Measurements from ENCODE around the gene SYCP3.
"Not testable (repeated sequence)": the region's sequence is repeated elsewhere in the genome, so short reads cannot be mapped to it uniquely, and the experiment has no call there.

The SYCP3 gene

GRCh38 chr12:101759396-101760047, 20.3 kb upstream of the SYCP3 start:
- no peak for DNase-seq

- DNase-seq = no peak
These were observed 10.9 kb upstream of the SYCP3 start for GRCh38 chr12:101750152-101750551.

GRCh38 chr12:101749657-101750056, 10.4 kb upstream of the SYCP3 start:
- no peak for DNase-seq

GRCh38 chr12:101748907-101749306, 9.6 kb upstream of the SYCP3 start:
- no peak for DNase-seq

- no peak for DNase-seq
These were observed 8.4 kb upstream of the SYCP3 start for GRCh38 chr12:101747697-101748096.

GRCh38 chr12:101746661-101747060, 7.4 kb upstream of the SYCP3 start:
- no peak for DNase-seq

GRCh38 chr12:101746196-101746595, 6.9 kb upstream of the SYCP3 start:
- DNase-seq = no peak

- DNase-seq = no peak
These were observed 6.2 kb upstream of the SYCP3 start for GRCh38 chr12:101745481-101745880.

- DNase-seq = peak; percentile 85
These were observed 4.6 kb upstream of the SYCP3 start for GRCh38 chr12:101743724-101744472.

GRCh38 chr12:101743242-101743641, 4.0 kb upstream of the SYCP3 start:
- no peak for DNase-seq

GRCh38 chr12:101740980-101741379, 1.7 kb upstream of the SYCP3 start:
- no peak for DNase-seq

- DNase-seq = no peak
These were observed 1.3 kb upstream of the SYCP3 start for GRCh38 chr12:101740566-101740965.

- no peak for DNase-seq
These were observed 1.8 kb downstream of the SYCP3 start for GRCh38 chr12:101737476-101737875.

GRCh38 chr12:101734482-101734881, 4.8 kb downstream of the SYCP3 start:
- DNase-seq = not testable (repeated sequence)

- DNase-seq = no peak
These were observed 6.1 kb downstream of the SYCP3 start for GRCh38 chr12:101733166-101733565.

- DNase-seq = no peak
These were observed 6.9 kb downstream of the SYCP3 start for GRCh38 chr12:101732318-101732717.

GRCh38 chr12:101729842-101730241, 9.4 kb downstream of the SYCP3 start:
- no peak for DNase-seq

- no peak for DNase-seq
These were observed 12.2 kb downstream of the SYCP3 start for GRCh38 chr12:101727098-101727497.

GRCh38 chr12:101722392-101722791, 16.9 kb downstream of the SYCP3 start:
- no peak for DNase-seq

- no peak for DNase-seq
These were observed 19.1 kb downstream of the SYCP3 start for GRCh38 chr12:101720118-101720517.

- DNase-seq = no peak
These were observed 19.7 kb downstream of the SYCP3 start for GRCh38 chr12:101719566-101719965.

- DNase-seq = no peak
These were observed 24.3 kb downstream of the SYCP3 start for GRCh38 chr12:101714877-101715444.

GRCh38 chr12:101713930-101714329, 25.3 kb downstream of the SYCP3 start:
- DNase-seq = no peak

- no peak for DNase-seq
These were observed 26.1 kb downstream of the SYCP3 start for GRCh38 chr12:101713059-101713682.
